BE2C (cell line): ENCODE results near the gene ERGIC2.
"Not testable (repeated sequence)": the region's sequence is repeated elsewhere in the genome, so short reads cannot be mapped to it uniquely, and the experiment has no call there.

Source experiments
- DNase-seq: peaks from one replicate; pipeline ENCODE4 v3.0.0-alpha.2; 2020
- H3K27me3 ChIP-seq: fragments of 250-450 bp; sonication (Bioruptor Pico); 2 replicates; pipeline ENCODE4 v1.5.1; 2020; ENCODE audit warnings: mild to moderate bottlenecking
- H3K36me3 ChIP-seq: fragments of 250-450 bp; sonication (Bioruptor Pico); 2 replicates; pipeline ENCODE4 v1.5.1; 2020; ENCODE audit warnings: mild to moderate bottlenecking
- H3K4me1 ChIP-seq: fragments of 250-450 bp; sonication (Bioruptor Pico); 2 replicates; pipeline ENCODE4 v1.5.1; 2020
- H3K4me3 ChIP-seq: 2 replicates; pipeline ENCODE4 v1.5.1; 2011; ENCODE audit warnings: low read depth, low read length
- H3K9me3 ChIP-seq: fragments of 250-450 bp; sonication (Bioruptor Pico); 2 replicates; pipeline ENCODE4 v1.5.1; 2020
- TF ChIP-seq, protein P1 (sequence below): IDR thresholded peaks from 2 replicates; pipeline ENCODE4 v1.5.1; 2012; ENCODE audit warnings: mild to moderate bottlenecking, low read depth, low read length

ERGIC2 gene

GRCh38 chr12:29304388-29304787 lies 76.6 kb downstream of the ERGIC2 start:
- H3K36me3 ChIP-seq, result no peaks in the 10 kb centered on the region
- H3K27me3 ChIP-seq, result no peaks in the 10 kb centered on the region
- no peak for DNase-seq
- peaks cover 7% of the 10 kb centered on the region; the same call in 1 of the 2 replicates for H3K4me1 ChIP-seq
- H3K4me3 ChIP-seq, result no peak overlapping the region
- no peaks in the 10 kb centered on the region for H3K9me3 ChIP-seq
- TF ChIP-seq, protein P1, sequence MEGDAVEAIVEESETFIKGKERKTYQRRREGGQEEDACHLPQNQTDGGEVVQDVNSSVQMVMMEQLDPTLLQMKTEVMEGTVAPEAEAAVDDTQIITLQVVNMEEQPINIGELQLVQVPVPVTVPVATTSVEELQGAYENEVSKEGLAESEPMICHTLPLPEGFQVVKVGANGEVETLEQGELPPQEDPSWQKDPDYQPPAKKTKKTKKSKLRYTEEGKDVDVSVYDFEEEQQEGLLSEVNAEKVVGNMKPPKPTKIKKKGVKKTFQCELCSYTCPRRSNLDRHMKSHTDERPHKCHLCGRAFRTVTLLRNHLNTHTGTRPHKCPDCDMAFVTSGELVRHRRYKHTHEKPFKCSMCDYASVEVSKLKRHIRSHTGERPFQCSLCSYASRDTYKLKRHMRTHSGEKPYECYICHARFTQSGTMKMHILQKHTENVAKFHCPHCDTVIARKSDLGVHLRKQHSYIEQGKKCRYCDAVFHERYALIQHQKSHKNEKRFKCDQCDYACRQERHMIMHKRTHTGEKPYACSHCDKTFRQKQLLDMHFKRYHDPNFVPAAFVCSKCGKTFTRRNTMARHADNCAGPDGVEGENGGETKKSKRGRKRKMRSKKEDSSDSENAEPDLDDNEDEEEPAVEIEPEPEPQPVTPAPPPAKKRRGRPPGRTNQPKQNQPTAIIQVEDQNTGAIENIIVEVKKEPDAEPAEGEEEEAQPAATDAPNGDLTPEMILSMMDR, result no peak

DNA sequence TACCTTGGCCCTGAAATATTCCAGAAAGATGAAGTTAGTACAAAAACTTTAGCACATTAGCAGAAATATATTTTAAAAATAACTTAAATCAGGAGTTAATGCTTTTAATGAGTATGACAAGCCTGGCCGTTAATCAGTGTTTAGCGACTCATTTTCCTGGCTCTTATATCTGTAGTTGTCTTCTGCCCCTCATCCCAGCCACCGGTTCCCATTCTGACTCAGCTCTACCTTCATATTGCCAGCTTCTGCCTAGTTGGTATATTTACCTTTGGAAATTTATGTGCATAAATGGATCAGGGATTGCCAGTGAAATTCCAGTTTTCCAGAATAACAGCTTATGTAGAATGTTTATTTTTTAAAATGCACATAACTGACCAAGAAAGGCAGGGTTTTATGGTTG lies 79.9 kb downstream of the ERGIC2 start:
- H3K36me3 ChIP-seq, result no peaks in the 10 kb centered on the region
- H3K27me3 ChIP-seq, result no peaks in the 10 kb centered on the region
- no peaks in the 10 kb centered on the region for H3K9me3 ChIP-seq
- TF ChIP-seq, protein P1, result no peak
- H3K4me1 ChIP-seq, result peaks cover 7% of the 10 kb centered on the region; the same call in 1 of the 2 replicates
- no peak for DNase-seq
- H3K4me3 ChIP-seq, result no peak overlapping the region

DNA sequence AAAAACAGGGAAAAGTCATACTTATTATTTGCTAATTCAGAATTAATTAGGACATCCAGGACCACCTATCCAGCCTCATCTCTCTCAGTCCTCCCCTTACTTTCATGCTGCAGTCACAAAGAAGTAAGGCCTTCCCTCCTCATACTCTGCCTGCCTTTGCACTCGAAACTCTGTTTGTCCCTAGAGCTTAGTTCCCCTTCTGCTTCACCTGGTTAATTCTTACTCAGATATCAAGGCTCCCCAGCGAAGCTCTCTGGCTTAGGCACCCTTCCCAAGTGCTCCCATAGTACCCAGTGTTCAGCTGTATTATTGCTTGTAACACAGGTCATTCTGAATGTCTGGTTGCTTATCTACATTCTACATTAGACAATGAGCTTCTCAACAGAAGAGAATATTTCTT lies 81.3 kb downstream of the ERGIC2 start:
- H3K4me3 ChIP-seq, result no peak overlapping the region
- no peaks in the 10 kb centered on the region for H3K36me3 ChIP-seq
- no peaks in the 10 kb centered on the region for H3K9me3 ChIP-seq
- TF ChIP-seq, protein P1, result no peak
- H3K27me3 ChIP-seq, result no peaks in the 10 kb centered on the region
- no peak for DNase-seq
- H3K4me1 ChIP-seq, result peaks cover 7% of the 10 kb centered on the region; the same call in 1 of the 2 replicates

DNA sequence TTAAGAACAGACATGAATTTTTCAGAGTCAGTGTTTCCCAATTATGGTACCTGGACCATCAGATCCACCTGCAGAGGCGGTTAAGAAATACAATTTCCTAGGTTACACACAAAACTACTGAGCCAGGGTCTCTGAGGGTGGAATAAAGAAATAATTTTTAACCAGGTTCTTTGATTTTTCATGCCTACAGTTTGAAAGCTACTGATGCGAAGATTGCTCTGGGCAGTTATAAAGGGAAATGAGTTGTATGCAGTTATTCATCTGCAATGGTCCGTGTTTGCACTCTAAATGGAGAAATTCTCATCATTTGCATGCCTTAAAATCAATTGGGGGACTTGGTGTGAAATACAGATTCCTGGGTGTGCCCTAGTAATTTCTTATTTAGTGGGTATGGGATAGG lies 89.7 kb downstream of the ERGIC2 start:
- TF ChIP-seq, protein P1, result no peak
- Histone ChIP-seq H3K27me3 (no peaks in the 10 kb centered on the region), H3K4me1 (no peaks in the 10 kb centered on the region; the same call in none of the 2 replicates), H3K36me3 (no peaks in the 10 kb centered on the region), H3K9me3 (no peaks in the 10 kb centered on the region), H3K4me3 (no peak overlapping the region)
- DNase-seq, result no peak

DNA sequence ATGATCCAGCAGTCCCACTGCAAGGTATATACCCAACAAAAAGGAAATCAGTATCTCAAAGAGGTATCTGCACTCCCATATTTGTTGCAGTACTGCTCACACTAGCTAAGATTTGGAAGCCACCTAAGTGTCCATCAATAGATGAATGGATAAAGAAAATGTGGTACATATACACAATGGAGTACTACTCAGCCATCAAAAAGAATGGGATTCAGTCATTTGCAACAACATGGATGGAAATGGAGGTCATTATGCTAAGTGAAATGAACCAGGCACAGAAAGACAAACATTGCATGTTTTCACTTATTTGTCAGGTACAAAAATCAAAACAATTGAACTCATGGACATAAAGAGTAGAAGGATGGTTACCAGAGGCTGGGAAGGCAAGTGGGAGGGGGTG lies 90.5 kb downstream of the ERGIC2 start:
- not testable (repeated sequence) for H3K4me1 ChIP-seq, H3K9me3 ChIP-seq, H3K27me3 ChIP-seq, H3K36me3 ChIP-seq, H3K4me3 ChIP-seq, DNase-seq

DNA sequence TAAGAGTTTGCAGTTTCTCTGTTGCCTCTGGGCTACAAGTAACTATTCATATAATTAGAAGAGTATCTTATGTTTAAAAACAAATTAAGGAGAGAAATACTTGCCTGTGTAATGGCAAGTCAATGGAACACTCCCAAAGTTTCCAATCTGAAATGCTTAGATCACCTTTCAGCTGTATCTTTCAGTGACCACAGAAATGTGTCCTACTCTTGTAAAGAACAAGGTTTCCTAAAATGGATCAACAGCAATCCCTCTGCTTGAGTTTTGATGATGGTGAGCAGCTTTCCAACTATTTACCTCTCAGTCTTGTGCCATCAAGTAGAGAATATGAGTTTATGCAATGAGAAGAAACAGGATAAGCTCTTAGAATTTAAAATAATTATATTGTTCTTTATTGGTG lies 92.9 kb downstream of the ERGIC2 start:
- DNase-seq, result no peak
- Histone ChIP-seq H3K4me1 (no peaks in the 10 kb centered on the region; the same call in none of the 2 replicates), H3K36me3 (no peaks in the 10 kb centered on the region), H3K9me3 (no peaks in the 10 kb centered on the region), H3K27me3 (no peaks in the 10 kb centered on the region), H3K4me3 (no peak overlapping the region)
- TF ChIP-seq, protein P1, result no peak

GRCh38 chr12:29287622-29288021 lies 93.3 kb downstream of the ERGIC2 start:
- no peaks in the 10 kb centered on the region; the same call in none of the 2 replicates for H3K4me1 ChIP-seq
- no peak for DNase-seq
- no peak overlapping the region for H3K4me3 ChIP-seq
- no peaks in the 10 kb centered on the region for H3K27me3 ChIP-seq
- no peaks in the 10 kb centered on the region for H3K9me3 ChIP-seq
- H3K36me3 ChIP-seq, result no peaks in the 10 kb centered on the region
- TF ChIP-seq, protein P1, result no peak
